Activated CD4-positive, alpha-beta T cell treated with anti-CD3 and anti-CD28 coated beads, Interleukin-2, amount 50 U/mL, for 1 hour (primary cell): Measurements from ENCODE around the gene RANBP1.
"Not testable (repeated sequence)": the region's sequence is repeated elsewhere in the genome, so short reads cannot be mapped to it uniquely, and the experiment has no call there.

Source experiments
- DNase-seq: peaks from one replicate; pipeline ENCODE4 v3.0.0-alpha.2; 2020

RANBP1 gene

DNA sequence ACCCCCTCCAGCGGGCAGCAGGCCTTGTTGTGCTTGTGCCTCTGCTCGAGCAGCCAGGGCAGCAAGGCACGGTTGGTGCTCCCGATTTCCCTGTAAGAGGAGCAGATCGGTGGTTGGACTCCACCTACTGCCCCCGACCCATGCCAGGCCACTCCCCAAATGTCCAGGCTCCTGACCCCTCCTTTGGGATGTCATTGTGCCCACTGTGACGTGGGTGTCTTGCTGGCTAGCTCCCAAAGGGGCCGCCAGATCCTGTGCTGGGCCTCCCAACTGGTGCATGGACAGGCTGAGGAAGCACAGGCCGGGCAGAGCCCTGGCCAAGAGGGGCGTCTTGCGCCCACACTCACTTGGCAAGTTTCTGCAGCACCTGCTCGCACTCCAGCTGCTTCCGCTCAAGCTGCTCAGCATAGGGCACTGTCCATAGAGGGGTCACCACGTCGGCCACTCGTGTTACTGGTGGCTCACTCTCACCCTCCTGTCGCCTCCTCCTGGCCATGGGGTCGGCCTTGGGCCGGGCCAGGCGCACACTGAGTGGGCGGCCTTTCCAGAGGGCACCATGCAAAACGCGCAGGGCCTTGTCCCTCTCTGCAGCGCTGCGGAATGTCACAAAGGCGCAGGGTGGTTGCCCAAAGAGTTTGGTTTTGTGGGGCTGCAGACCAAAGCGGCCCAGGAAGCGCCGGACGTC is at the start of gene RANBP1:
TSS of gene RANBP1 (plus strand) at position 414 of the 685 bp plus-strand sequence. CDS start at position 495, 81 bp downstream.
- no peak for DNase-seq

DNA sequence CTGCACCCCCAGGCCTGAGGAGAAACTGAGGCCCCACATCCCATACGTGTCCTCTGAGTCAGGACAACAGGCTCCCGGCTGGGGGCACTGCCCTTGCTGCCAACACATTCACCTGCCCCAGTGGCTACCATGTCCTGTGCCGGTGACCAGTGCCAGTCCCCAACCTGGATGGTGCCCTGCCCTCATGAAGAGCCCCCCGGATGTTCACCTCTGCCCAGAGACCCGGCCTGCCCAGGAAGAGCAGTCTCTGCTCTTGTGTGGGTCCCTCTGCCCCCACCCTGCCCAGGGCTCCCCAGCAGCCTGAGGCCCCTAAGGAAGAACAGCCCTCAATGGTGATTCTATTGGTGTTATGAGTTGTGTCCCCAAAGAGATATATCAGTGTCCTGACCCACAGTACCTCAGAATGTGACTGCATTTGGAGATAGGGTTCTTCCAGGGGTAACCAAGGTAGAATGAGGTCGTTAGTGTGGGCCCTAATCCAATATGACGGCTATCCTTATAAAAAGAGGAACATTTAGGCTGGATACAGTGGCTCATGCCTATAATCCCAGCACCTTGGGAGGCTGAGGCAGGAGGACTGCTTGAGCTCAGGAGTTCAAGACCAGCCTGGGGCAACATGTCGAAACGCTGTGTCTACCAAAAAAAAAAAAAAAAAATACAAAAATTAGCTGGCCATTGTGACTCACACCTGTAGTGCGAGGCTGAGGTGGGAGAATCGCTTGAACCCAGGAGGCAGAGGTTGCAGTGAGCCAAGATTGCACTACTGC is 49.1 kb upstream of the RANBP1 start:
- DNase-seq = no peak

DNA sequence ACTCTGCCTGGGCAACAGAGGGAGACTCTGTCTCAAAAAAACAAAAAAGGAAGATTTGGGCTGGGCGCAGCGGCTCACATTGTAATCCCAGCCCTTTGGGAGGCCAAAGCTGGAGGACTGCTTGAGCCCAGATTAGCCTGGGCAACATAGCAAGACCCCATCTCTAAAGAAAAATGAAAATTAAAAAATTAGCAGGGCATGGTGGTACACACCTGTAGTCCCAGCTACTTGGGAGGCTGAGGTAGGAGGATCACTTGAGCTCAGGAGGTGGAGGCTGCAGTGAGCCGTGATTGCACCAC is 48.6 kb upstream of the RANBP1 start:
- not testable (repeated sequence) for DNase-seq

DNA sequence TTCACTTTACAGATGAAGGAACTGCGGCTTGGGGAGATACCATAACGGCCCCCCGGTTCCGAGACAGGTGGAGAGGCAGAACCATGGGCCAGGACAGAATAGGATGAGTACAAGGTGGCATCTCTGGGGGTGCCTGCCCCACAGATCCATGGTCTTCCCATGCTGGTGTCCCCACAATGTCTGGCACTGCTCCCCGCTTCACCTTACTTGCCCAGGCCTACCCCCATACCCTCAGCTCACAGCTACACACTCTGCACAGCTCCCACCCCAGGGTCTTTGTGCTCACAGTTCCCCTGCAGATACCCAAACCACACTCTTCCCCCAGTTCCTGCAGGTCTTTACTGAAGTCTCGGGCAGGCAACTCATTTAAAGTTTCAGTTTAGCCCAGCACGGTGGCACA is 47.3 kb upstream of the RANBP1 start:
- no peak for DNase-seq

DNA sequence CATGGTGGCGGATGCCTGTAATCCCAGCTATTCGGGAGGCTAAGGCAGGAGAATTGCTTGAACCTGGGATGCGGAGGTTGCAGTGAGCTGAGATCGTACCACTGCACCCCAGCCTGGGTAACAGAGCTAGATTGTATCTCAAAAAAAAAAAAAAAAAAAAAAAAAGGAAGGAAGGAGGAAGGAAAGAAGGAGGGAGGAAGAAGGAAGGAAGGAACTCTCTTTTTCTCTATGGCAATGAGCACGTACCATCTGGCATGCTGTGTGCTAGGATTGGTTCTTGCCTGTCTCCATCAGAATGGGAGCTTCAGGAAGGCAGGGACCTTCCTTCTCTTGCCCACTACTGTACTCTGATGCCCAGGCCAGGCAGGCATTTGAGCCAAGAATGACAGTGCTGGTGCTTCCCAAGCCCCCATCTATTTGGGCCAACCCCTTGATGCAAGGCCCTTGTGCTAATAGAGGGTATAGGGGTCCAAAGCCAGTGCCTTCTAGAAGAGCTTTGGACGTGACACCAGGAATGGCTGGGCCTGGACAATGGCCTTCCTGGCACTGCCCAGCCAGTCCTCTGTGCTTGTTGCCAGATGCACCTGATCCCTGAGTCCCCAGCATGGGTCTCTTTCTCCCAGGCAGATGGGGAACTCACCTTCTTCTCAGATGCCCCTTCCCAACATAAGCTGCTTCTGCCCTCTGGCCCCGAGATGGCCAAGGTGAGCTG is 46.4 kb upstream of the RANBP1 start:
- no peak for DNase-seq

DNA sequence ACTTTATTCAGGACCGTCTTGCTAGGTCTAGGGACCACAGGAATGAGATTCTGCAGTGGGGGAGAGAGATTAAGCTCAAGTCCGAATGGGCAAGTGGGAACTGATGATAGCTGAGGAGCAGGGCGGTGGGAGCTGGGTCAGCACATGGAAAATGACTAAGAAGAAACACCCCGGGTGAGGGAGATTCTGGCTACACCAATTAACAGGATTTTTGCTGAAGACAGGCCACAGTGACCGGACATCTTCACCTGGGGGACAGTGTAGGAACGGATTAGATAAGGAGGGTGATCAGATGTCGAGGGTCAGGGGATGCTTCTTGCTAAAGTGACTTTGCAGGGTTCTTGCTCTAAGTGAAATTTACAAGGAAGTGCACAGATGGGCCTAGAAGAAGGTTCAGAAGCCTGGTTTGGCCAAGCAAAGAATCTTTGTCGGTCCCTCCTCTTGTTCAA is 44.4 kb upstream of the RANBP1 start:
- DNase-seq = no peak

DNA sequence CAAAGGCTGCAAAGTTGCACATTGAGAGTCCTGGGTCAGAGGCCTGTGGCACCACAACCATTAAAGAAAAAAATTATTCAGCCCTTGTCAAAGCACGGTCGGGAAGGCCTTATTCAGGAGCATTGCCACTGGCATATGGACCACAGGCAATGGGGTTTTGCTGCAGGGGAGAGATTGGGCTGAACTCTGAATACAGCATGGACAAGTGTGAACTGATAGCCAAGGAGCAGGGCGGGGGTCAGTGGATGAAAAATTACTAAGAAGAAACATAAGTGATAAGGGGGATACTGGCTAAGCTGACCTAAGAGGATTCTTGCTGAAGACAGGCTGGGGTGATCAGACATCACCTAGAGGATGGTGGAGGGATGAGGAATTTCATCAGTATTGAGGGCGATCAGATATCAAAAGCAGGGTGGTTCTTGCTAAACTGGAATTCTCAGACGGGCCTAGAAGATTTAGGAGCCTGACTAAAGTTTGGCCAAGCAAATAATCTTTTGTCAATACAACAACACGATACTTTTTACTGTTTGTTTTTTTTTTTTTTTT is 39.2 kb upstream of the RANBP1 start:
- DNase-seq = no peak

DNA sequence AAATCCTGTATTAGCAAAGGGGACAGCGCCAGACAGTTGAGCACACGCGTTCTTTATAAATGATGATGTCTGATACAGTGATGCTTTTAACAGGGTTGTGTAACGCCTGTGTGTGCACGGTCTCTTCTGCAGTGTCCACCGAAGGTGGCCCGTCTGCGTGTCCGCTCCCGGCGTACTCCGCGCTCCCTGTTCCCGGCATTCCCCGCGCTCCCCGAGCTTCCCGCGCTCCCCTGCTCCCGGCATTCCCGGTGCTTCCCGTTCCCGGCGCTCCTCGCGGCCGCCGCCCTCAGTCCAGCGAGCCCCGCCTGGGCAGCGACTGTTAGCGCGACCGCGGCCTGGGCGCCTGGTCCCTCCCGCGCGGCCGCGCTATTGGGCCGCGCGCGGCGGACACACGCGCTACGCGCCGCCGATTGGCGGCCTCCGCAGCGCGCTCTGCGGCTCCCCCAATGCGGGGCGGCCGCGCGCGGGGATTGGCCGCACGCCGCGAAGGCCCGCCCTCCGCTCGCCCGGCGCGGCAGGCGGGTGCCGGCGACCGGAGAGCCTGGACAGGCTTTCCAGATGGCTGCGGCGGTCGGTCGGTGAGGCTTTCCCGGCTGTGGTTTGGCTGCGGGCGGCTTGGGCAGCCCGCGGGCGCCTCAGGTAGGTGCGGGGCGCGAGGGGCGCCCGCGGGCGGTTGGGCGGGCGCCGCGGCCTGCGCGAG is 36.0 kb upstream of the RANBP1 start, which contains the start of gene DGCR8:
TSS of gene DGCR8 (plus strand) at position 497 of the 700 bp plus-strand sequence. CDS start 5,723 bp downstream, outside the sequence.
- DNase-seq = peak; percentile 60

DNA sequence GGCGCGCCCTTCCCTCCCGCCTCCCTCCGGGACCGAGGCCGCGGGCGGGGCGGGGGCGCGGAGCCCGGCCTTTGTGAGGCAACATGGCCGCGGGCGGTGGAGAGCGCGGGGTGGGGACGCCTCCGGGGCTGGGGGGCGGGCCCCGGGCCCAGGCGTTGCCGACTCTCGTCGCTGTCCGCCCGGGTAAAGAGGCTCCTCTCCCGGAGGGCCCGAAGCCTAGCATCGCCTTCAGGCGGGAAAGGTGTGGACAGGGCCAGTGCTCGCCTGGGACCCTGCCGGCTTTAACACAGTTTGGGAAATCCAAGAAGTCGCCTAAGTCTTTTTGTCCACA is 35.5 kb upstream of the RANBP1 start:
- peak; percentile 67 for DNase-seq

DNA sequence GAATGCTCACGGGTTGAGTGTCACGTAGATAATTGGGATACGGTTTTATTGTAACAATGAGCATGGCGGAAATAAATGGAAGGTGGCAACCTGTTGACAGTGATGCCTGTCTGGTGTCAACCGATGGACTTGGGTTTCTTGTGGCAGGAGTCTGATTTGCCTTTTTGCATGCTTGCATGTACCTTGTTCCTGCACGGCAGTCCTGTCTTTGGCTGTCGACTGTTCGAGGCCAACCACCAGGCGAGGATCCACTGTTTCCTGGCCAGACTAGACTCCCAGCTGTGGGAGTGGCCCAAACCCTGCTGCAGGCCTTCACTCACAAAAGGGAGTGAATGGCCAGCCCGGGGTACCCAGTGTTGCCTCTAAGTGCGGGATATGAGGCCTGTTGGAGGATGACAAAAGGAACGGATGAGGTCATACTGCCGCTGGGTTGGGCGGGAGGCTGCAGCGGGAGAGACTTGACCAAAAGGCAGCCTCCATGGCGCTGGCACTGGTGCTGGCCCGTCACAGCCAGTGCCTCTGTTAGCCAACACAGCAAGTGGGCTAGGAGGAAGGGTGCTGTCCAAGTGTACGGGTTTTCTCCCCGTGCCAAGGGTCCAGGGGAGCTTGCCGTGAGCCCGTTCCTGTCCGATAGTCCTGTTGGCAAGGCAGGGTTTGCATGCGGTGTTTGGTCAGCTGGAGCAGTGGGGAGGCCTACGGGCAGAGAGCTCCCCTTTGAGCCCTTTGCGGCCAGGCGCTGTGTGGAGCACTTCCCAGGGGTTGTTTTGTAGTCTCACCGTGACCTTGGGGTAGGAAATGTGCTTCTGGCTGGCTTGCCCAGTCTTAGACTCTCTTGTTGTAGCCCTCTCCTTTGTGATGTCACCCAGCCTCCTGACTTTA is 34.9 kb upstream of the RANBP1 start:
- peak; percentile 10 for DNase-seq

DNA sequence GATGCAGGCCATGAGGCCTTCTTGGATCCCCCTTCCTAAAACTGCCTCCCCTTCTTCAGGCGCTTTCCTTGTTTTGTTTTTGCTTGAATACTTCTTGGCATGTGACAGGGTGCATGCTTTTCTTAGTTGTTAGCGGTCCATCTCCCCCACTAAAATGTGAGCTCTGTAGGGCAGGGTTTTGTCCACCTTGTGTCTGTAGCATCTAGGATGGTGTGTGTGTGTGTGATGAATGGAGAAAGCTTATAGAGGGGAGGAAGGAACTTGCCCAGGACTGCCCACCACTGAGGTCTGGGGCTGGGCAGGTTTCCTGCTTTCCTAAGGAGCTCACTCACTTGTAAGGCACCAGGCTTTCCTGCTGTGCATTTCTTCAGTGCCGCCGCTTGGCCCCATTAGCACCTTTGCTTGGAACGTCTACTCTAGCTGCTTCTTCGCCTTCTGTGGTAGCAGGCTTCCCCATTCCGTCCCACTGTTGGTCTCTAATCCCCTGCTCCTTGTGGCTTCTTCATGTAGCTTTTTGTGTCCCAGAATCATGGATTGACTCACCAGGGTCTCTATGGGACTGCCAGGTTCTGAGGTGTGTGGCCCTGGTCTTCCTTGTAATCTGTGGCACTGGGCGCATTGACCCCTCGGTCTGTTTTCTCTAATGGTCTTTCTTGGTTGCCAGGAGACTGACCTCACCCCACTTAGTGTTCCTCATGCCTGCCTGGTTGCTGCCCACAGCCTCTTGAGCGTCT is 32.6 kb upstream of the RANBP1 start:
- DNase-seq = no peak

DNA sequence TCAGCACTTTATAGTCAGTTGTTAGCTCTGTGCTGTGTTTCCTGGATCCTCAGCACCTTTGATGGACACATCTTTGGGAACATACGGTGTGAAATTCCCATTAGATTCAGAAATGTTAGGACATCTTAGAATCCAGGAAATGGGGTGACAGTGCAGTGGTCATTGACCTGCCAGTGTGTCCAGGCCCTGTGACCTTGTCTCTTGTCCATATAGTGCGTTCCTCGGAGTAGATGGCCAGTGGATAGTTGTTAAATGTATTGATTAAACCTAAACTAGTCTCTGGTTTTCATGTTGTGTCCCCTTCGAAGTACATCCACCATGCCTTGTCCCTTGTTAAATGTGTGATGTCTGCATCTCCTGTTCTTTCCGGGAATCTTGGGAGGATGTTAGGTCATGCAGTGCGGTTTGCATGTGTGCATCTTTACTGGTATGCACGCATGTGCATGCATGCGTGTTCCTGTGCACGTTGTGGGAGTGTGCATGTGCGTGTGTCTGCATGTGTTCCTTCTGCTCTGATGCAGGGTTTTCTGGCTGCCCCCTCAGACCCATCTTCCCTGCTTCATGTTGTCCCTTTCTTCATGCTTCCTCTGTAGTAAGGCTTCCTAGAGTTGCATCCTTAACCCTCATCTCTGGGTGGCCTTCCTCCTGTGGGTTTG is 31.9 kb upstream of the RANBP1 start:
- no peak for DNase-seq

DNA sequence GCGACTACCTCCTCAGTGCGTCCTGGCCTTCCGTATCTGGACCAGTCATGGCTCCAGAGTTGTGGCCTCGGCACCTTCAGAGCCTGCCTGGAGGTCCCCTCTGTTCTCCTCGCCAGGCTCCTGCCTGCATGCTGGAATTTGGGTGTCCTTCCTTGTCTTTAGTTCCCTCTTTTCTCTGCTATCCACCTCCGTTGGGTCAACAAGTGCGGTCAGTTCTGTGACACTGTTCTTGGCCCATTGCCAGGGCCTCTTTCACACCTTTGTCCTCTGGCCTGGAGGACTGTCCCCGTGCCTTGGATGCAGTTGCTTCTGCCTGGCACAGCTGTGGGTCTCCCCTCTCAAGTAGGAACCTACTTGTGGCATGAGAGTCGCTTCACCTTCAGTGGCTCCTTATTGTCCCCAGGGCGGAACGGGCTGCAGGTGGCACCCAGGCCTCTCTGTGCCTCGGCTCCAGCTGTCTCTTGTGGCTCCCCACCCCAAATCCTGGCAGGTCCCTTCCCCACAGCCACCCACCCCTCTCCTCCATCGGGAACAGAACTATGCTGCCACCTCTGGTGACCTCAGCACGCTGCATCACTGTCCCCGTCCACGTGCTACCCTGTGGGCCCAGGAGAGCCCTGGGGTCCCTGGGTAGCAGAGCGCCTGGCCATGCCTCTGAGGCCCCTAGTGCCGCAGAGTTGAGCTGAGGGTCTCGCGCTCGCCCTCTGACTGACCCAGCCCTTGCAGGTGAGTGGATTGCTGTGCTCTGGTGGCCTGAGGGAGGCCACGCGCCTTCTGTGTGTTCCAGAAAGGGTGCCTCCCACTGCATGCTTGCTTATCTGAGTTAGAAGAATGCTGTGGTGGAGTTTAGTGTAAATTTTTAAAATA is 31.1 kb upstream of the RANBP1 start:
- DNase-seq = no peak

DNA sequence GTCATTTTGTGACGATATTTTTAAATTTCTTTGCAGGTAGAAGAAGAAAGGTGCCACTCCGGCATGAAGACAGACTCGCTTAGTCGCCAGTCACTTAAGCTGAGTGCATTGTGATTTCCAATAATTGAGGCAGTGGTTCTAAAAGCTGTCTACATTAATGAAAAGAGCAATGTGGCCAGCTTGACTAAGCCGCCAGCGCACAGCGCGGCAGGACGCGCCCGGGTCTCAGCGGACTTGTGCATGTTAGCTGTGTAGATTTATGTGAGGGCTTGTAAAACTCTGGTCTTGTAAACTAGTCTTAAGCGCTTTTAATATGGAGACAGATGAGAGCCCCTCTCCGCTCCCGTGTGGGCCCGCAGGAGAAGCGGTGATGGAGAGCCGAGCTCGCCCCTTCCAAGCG is 30.3 kb upstream of the RANBP1 start:
- DNase-seq = no peak

DNA sequence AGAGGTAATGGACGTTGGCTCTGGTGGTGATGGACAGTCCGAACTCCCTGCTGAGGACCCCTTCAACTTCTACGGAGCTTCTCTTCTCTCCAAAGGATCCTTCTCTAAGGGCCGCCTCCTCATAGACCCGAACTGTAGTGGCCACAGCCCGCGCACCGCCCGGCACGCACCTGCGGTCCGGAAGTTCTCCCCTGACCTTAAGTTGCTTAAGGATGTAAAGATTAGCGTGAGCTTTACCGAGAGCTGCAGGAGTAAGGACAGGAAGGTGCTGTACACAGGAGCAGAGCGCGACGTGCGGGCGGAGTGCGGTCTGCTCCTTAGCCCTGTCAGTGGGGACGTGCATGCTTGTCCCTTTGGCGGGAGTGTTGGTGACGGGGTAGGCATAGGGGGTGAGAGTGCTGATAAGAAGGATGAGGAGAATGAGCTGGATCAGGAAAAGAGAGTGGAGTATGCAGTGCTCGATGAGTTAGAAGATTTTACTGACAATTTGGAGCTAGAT is 29.8 kb upstream of the RANBP1 start:
- DNase-seq = no peak

DNA sequence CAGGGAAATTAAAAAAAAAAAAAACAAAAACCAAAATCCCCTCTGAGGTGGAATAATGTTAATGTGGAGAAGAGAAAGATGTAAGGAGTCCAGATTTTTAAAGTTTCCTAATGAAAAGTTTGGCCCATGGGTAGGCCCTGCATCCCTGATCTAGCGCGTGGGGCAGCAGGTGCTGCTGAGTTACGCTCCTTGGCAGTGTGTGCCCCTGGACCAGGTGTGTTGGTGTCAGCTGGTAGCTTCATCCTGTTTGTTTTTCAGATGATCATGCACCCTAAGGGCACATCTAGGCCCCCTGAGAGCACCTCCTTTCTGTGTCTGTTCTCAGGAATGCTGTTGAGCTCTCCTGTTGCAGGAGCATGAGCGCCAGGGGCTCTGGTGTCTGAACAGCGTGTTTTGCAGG is 29.1 kb upstream of the RANBP1 start:
- no peak for DNase-seq

DNA sequence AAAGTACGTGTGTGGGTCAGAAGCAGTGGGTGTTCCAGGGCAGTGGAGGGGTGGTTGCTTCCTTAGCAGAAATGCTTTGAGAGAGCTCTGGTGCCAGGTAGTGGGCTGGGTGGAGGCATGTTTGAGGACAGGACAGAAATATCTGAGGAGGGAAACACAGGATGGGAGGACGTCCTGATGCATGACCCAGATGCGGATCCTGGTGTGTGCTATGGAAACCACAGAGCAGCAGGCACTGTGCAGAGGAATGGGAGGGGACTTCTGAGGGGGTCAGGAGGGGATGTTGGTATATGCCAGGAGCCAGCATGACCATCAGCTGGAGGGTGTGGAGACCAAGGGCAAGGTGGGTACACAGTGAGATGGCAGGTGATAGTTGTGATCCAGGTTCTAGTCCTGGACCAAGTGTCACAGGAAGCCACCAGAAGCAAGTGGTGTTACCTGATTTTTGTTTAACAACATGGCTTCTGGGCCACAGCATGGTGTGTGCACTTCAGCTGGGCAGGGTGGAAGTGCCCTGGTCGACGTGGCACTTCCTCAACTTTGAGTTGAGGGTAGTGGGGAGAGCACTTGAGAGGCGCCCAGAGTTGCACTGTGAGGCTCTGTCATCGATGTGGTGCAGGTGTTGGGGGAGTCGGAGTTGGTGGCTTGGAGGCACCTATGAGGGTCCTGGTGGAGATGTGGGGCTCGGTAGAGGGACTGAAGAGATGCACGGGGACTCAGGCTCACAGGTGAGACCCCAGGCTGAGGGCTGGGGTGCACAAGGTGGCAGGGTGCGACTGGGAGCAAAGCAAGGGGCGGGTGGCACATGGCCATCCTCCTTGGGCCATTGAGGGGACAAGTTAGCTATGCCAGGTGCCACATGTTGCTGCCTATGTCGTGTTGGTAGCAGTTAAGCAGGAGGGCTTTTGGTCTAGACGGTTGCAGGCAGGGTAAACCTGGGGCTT is 28.3 kb upstream of the RANBP1 start:
- DNase-seq = no peak

DNA sequence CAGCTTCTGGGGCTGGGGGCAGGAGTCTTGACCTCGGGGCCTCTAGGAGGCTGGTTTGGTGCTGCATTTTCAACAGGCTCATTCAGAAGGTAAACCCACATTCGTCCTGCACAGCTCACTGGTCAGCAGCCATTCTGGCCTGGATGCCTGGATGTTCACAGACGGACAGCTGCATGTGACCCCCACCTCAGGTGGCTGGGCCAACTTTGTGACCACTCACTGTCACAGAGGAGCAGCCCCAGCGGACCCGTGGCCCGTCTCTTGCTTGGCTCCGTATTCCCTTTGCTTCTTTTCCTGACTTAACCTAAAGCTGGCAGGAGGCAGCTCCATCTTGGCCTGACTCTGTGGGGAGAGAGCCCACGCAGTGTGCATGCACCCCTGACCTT is 27.6 kb upstream of the RANBP1 start:
- DNase-seq = no peak
